Measurements from ENCODE around the gene ZCCHC17.

Gene ZCCHC17

DNA sequence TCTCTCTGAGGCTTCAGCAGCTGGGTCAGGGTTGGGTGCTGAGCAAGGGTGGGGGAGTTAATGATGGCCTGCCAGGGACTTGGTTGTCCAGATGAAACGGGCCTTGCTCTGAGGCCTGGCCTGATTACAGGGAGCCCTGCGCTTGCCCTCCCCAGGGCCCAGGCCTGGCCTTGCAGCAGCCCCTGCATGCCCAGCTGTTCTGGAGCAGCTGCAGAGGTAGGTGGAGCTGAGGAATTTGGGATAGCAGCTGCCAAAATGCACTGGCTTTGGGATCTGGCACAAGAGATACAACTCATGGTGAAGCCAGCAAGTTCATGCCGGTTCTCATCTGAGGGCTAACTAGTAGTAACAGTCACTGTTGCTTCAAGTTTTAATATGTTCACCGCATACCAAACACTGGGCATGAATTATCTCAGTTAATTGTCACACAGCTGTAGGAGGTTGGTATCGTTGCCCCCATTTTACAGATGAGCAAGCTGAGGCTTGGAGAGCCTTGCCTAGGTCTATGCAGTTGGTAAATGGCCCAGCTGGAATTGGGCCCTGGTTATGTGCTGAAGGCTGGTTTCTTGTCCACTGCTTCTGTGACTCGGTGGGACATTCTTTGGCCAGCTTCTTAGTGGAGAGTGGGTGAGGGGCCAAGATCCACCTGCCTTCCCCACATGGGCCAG, 108.9 kb downstream of the ZCCHC17 start:
- Histone ChIP-seq H4K20me1 (ENCODE audit: insufficient read depth, low read length) (no peaks in the 10 kb centered on the region), H3K27ac (ENCODE audit: low read length) (no peak overlapping the region), H3K79me2 (ENCODE audit: insufficient read depth, low read length) (no peaks in the 10 kb centered on the region), H3K4me3 (ENCODE audit: low read depth in 1 of 2, low read length in 2 of 2) (no peak overlapping the region), H3K4me2 (ENCODE audit: insufficient read depth, low read length) (no peak overlapping the region), H3K9me3 (ENCODE audit: insufficient read depth, low read length, severe bottlenecking) (no peaks in the 10 kb centered on the region), H3K9ac (ENCODE audit: low read depth, low read length) (no peak overlapping the region), H3K27me3 (ENCODE audit: insufficient read depth, low read length, poor library complexity) (peaks cover 3% of the 10 kb centered on the region), H3K36me3 (ENCODE audit: insufficient read depth, low read length) (no peaks in the 10 kb centered on the region), H3K4me1 (ENCODE audit: insufficient read depth, low read length) (no peaks in the 10 kb centered on the region), H2AFZ (ENCODE audit: low read depth, low read length) (no peak overlapping the region)
- ATAC-seq (ENCODE audit: insufficient read depth, low read depth) (no peak), DNase-seq (no peak)
- TF ChIP-seq, protein P1, sequence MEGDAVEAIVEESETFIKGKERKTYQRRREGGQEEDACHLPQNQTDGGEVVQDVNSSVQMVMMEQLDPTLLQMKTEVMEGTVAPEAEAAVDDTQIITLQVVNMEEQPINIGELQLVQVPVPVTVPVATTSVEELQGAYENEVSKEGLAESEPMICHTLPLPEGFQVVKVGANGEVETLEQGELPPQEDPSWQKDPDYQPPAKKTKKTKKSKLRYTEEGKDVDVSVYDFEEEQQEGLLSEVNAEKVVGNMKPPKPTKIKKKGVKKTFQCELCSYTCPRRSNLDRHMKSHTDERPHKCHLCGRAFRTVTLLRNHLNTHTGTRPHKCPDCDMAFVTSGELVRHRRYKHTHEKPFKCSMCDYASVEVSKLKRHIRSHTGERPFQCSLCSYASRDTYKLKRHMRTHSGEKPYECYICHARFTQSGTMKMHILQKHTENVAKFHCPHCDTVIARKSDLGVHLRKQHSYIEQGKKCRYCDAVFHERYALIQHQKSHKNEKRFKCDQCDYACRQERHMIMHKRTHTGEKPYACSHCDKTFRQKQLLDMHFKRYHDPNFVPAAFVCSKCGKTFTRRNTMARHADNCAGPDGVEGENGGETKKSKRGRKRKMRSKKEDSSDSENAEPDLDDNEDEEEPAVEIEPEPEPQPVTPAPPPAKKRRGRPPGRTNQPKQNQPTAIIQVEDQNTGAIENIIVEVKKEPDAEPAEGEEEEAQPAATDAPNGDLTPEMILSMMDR (IDR thresholded peaks at IDR 0.05; ENCODE audit: borderline replicate concordance, extremely low read depth, low read length, poor library complexity, severe bottlenecking), result no peak
- TF ChIP-seq EZH2 (IDR thresholded peaks at IDR 0.05; ENCODE audit: borderline replicate concordance, low read depth, low read length, severe bottlenecking), result no peak

DNA sequence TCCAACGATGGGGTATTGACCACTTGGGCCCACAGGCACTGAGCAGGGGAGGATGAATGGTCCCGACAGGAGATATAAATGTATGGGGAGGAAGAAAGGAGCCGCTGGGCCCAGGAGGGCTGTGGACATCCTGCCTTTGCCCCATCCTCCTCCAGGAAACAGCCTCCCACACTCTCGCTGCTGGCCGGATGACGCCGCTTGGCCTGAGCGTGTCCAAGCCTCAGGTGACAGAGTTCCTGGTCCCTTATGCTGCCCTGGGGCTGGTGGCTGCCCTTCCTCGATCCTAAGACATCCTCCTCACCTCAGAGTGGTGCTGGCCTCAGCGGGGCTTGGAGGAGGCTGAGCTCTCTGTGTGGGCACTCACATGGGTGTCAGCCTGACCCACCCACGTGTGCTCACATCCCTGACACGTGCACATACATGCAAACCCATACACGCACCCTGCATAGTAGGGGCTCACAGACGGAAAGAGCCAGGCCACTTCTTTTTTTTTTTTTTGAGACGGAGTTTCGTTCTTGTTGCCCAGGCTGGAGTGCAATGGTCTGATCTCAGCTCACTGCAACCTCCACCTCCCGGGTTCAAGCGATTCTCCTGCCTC, 110.3 kb downstream of the ZCCHC17 start:
- Histone ChIP-seq H3K4me3 (ENCODE audit: low read depth in 1 of 2, low read length in 2 of 2) (no peak overlapping the region), H4K20me1 (ENCODE audit: insufficient read depth, low read length) (no peaks in the 10 kb centered on the region), H3K9ac (ENCODE audit: low read depth, low read length) (no peak overlapping the region), H2AFZ (ENCODE audit: low read depth, low read length) (no peak overlapping the region), H3K27ac (ENCODE audit: low read length) (no peak overlapping the region), H3K9me3 (ENCODE audit: insufficient read depth, low read length, severe bottlenecking) (no peaks in the 10 kb centered on the region), H3K36me3 (ENCODE audit: insufficient read depth, low read length) (no peaks in the 10 kb centered on the region), H3K27me3 (ENCODE audit: insufficient read depth, low read length, poor library complexity) (peaks cover 14% of the 10 kb centered on the region), H3K4me1 (ENCODE audit: insufficient read depth, low read length) (no peaks in the 10 kb centered on the region), H3K79me2 (ENCODE audit: insufficient read depth, low read length) (no peaks in the 10 kb centered on the region), H3K4me2 (ENCODE audit: insufficient read depth, low read length) (no peak overlapping the region)
- TF ChIP-seq, protein P1 (IDR thresholded peaks at IDR 0.05; ENCODE audit: borderline replicate concordance, extremely low read depth, low read length, poor library complexity, severe bottlenecking), result no peak
- no peak for TF ChIP-seq EZH2 (IDR thresholded peaks at IDR 0.05; ENCODE audit: borderline replicate concordance, low read depth, low read length, severe bottlenecking)
- no peak for ATAC-seq (ENCODE audit: insufficient read depth, low read depth)
- DNase-seq, result no peak

DNA sequence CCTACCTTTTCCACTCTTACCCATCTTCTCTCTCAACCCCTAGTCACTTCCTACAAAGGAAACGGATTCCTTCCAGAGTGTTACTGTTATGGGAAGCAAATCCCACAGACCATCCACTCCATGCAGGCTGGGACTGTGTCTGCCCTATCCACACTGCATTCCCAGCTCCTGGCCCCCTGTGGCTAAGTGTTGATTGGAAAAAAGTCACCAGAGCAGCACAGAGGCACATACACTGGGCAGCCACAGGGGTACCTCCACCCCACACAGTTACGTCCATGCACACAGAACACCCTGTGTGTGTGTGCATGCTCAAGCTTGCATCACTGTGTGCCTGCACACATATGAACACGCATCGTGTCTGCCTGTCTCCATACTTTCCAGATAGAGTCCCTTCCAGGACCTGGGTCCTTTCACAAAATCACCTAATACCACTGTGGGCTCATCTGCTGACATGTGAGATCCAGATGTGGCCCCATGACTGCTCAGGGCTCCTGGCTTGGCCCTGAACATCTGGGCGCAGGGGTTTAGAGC, 112.0 kb downstream of the ZCCHC17 start:
- Histone ChIP-seq H3K4me3 (ENCODE audit: low read depth in 1 of 2, low read length in 2 of 2) (no peak overlapping the region), H3K36me3 (ENCODE audit: insufficient read depth, low read length) (no peaks in the 10 kb centered on the region), H4K20me1 (ENCODE audit: insufficient read depth, low read length) (no peaks in the 10 kb centered on the region), H3K4me1 (ENCODE audit: insufficient read depth, low read length) (peaks cover 12% of the 10 kb centered on the region), H3K9ac (ENCODE audit: low read depth, low read length) (no peak overlapping the region), H3K27ac (ENCODE audit: low read length) (no peak overlapping the region), H3K4me2 (ENCODE audit: insufficient read depth, low read length) (no peak overlapping the region), H3K79me2 (ENCODE audit: insufficient read depth, low read length) (no peaks in the 10 kb centered on the region), H2AFZ (ENCODE audit: low read depth, low read length) (no peak overlapping the region), H3K27me3 (ENCODE audit: insufficient read depth, low read length, poor library complexity) (peaks cover 30% of the 10 kb centered on the region), H3K9me3 (ENCODE audit: insufficient read depth, low read length, severe bottlenecking) (no peaks in the 10 kb centered on the region)
- DNase-seq (no peak), ATAC-seq (ENCODE audit: insufficient read depth, low read depth) (no peak)
- TF ChIP-seq, protein P1 (IDR thresholded peaks at IDR 0.05; ENCODE audit: borderline replicate concordance, extremely low read depth, low read length, poor library complexity, severe bottlenecking), result no peak
- no peak for TF ChIP-seq EZH2 (IDR thresholded peaks at IDR 0.05; ENCODE audit: borderline replicate concordance, low read depth, low read length, severe bottlenecking)
